ENCODE data around the gene GP1BB.
"Not testable (repeated sequence)": the region's sequence is repeated elsewhere in the genome, so short reads cannot be mapped to it uniquely, and the experiment has no call there.

Gene GP1BB

GRCh38 chr22:19714312-19715187, 8.8 kb upstream of the GP1BB start, which contains the start of gene SEPTIN5:
SEPTIN5 (plus strand) TSS chr22:19714503; CDS start chr22:19714589, 86 bp downstream.
- no peak for DNase-seq

GRCh38 chr22:19715188-19715930, 8.0 kb upstream of the GP1BB start:
- DNase-seq = no peak

GRCh38 chr22:19716041-19716828, 7.1 kb upstream of the GP1BB start:
- DNase-seq = no peak

GRCh38 chr22:19716829-19717105, 6.6 kb upstream of the GP1BB start:
- no peak for DNase-seq

- DNase-seq = no peak
Measured at GRCh38 chr22:19717181-19717580, 6.2 kb upstream of the GP1BB start.

GRCh38 chr22:19717691-19718455, 5.5 kb upstream of the GP1BB start:
- DNase-seq = peak; percentile 87

GRCh38 chr22:19718456-19719049, 4.8 kb upstream of the GP1BB start:
- DNase-seq = no peak

- DNase-seq = no peak
Measured at GRCh38 chr22:19719050-19719482, 4.3 kb upstream of the GP1BB start.

GRCh38 chr22:19719488-19720021, 3.8 kb upstream of the GP1BB start:
- DNase-seq = no peak

- no peak for DNase-seq
Measured at GRCh38 chr22:19720150-19720827, 3.0 kb upstream of the GP1BB start.

- no peak for DNase-seq
Measured at GRCh38 chr22:19720999-19721329, 2.4 kb upstream of the GP1BB start.

- DNase-seq = no peak
Measured at GRCh38 chr22:19721330-19722177, 1.8 kb upstream of the GP1BB start.

- DNase-seq = no peak
Measured at GRCh38 chr22:19722178-19722981, 959 bp upstream of the GP1BB start.

- no peak for DNase-seq
Measured at GRCh38 chr22:19722982-19723231, 432 bp upstream of the GP1BB start.

GRCh38 chr22:19723983-19724827, 866 bp downstream of the GP1BB start:
- peak; percentile 65 for DNase-seq

GRCh38 chr22:19724927-19725661, 1.8 kb downstream of the GP1BB start:
- no peak for DNase-seq

GRCh38 chr22:19726064-19726788, 2.9 kb downstream of the GP1BB start:
- not testable (repeated sequence) for DNase-seq
